Measurements from ENCODE around the gene SLC15A2.

- TF ChIP-seq MAX (IDR thresholded peaks at IDR 0.05; ENCODE audit: low read depth, low read length) = no peak
- TF ChIP-seq, protein P1, sequence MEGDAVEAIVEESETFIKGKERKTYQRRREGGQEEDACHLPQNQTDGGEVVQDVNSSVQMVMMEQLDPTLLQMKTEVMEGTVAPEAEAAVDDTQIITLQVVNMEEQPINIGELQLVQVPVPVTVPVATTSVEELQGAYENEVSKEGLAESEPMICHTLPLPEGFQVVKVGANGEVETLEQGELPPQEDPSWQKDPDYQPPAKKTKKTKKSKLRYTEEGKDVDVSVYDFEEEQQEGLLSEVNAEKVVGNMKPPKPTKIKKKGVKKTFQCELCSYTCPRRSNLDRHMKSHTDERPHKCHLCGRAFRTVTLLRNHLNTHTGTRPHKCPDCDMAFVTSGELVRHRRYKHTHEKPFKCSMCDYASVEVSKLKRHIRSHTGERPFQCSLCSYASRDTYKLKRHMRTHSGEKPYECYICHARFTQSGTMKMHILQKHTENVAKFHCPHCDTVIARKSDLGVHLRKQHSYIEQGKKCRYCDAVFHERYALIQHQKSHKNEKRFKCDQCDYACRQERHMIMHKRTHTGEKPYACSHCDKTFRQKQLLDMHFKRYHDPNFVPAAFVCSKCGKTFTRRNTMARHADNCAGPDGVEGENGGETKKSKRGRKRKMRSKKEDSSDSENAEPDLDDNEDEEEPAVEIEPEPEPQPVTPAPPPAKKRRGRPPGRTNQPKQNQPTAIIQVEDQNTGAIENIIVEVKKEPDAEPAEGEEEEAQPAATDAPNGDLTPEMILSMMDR (IDR thresholded peaks at IDR 0.05; ENCODE audit: low read depth, low read length) = no peak
Measured at GRCh38 chr3:121918779-121919483, 24.7 kb downstream of the SLC15A2 start.

All from NB4 (cell line).